DND-41 (cell line): ENCODE results near the gene NFKBIE.

Source experiments
- ATAC-seq: fragments of 200-7000 bp; cut with Tn5 transposase; 3 replicates; pipeline ENCODE4 v1.9.1; 2021; ENCODE audit warnings: low read depth; ENCODE audit not compliant: insufficient read depth
- DNase-seq: peaks from one replicate; pipeline ENCODE4 v3.0.0-alpha.2; 2020
- H2AFZ ChIP-seq: 2 replicates; pipeline ENCODE4 v1.6.0; 2012; ENCODE audit warnings: low read depth, low read length
- H3K27ac ChIP-seq: 2 replicates; pipeline ENCODE4 v1.5.1; 2012; ENCODE audit warnings: low read length, inconsistent platforms
- H3K27me3 ChIP-seq: fragments of 200-600 bp; sonication (generic); 2 replicates; pipeline ENCODE4 v1.6.0; 2012; ENCODE audit warnings: low read length, mild to moderate bottlenecking, inconsistent platforms; ENCODE audit not compliant: insufficient read depth, poor library complexity
- H3K36me3 ChIP-seq: 2 replicates; pipeline ENCODE4 v1.5.1; 2012; ENCODE audit warnings: low read length, inconsistent platforms; ENCODE audit not compliant: insufficient read depth
- H3K4me1 ChIP-seq: 2 replicates; pipeline ENCODE4 v1.5.1; 2012; ENCODE audit warnings: mild to moderate bottlenecking, low read length; ENCODE audit not compliant: insufficient read depth
- H3K4me2 ChIP-seq: 2 replicates; pipeline ENCODE4 v1.6.0; 2012; ENCODE audit warnings: mild to moderate bottlenecking, moderate library complexity, low read length, inconsistent platforms; ENCODE audit not compliant: insufficient read depth
- H3K4me3 ChIP-seq, 2 experiments: fragments of 200-600 bp in 1 of 2; shearing (Covaris generic) in 1 of 2; 2 replicates each; pipeline ENCODE4 v1.5.1; 2012 to 2016; ENCODE audit warnings: inconsistent platforms in 2 of 2, low read length in 2 of 2, mild to moderate bottlenecking in 2 of 2, low read depth in 1 of 2, moderate library complexity in 1 of 2
- H3K79me2 ChIP-seq: 2 replicates; pipeline ENCODE4 v1.6.0; 2012; ENCODE audit warnings: low read length, inconsistent platforms; ENCODE audit not compliant: insufficient read depth
- H3K9ac ChIP-seq: 2 replicates; pipeline ENCODE4 v1.6.0; 2012; ENCODE audit warnings: low read depth, mild to moderate bottlenecking, inconsistent platforms, low read length, moderate library complexity
- H3K9me3 ChIP-seq: 2 replicates; pipeline ENCODE4 v1.5.1; 2012; ENCODE audit warnings: low read length, moderate library complexity, mild to moderate bottlenecking, inconsistent platforms; ENCODE audit not compliant: insufficient read depth, severe bottlenecking
- H4K20me1 ChIP-seq: 2 replicates; pipeline ENCODE4 v1.6.0; 2012; ENCODE audit warnings: low read length; ENCODE audit not compliant: insufficient read depth
- CTCF ChIP-seq: IDR thresholded peaks from 2 replicates; pipeline ENCODE4 v1.5.1; 2012; ENCODE audit warnings: borderline replicate concordance, low read length, moderate library complexity, mild to moderate bottlenecking; ENCODE audit not compliant: poor library complexity, severe bottlenecking; ENCODE audit errors: extremely low read depth
- EZH2 ChIP-seq: IDR thresholded peaks from 3 replicates; pipeline ENCODE4 v1.6.1; 2012; ENCODE audit warnings: borderline replicate concordance, low read depth, mild to moderate bottlenecking, moderate library complexity, low read length, inconsistent platforms; ENCODE audit not compliant: severe bottlenecking

The NFKBIE gene

GRCh38 chr6:44221291-44221960 lies 43.9 kb downstream of the NFKBIE start:
- Histone ChIP-seq H3K27me3 (peaks cover 26% of the 10 kb centered on the region), H4K20me1 (peaks cover 12% of the 10 kb centered on the region), H3K36me3 (0 out of 2 replicates have a peak, but pooled peaks cover 3% of the 10 kb centered on the region), H3K79me2 (peaks cover 22% of the 10 kb centered on the region), H3K4me3 (no peak overlapping the region), H3K4me1 (peaks cover 43% of the 10 kb centered on the region), H3K9ac (no peak overlapping the region), H2AFZ (no peak overlapping the region), H3K9me3 (no peaks in the 10 kb centered on the region), H3K27ac (no peak overlapping the region), H3K4me2 (no peak overlapping the region)
- TF ChIP-seq EZH2 (no peak), CTCF (peak; percentile 74)
- DNase-seq: peak; percentile 75
- peak; percentile 51 for ATAC-seq

- Histone ChIP-seq H3K9ac (no peak overlapping the region), H3K36me3 (0 out of 2 replicates have a peak, but pooled peaks cover under 1% of the 10 kb centered on the region), H3K79me2 (peaks cover 16% of the 10 kb centered on the region), H3K9me3 (no peaks in the 10 kb centered on the region), H3K27me3 (peaks cover 28% of the 10 kb centered on the region), H4K20me1 (peaks cover 9% of the 10 kb centered on the region), H3K4me2 (no peak overlapping the region), H2AFZ (no peak overlapping the region), H3K27ac (no peak overlapping the region), H3K4me3 (no peak overlapping the region), H3K4me1 (peaks cover 38% of the 10 kb centered on the region)
- TF ChIP-seq EZH2: no peak
- TF ChIP-seq CTCF: no peak
- DNase-seq (no peak), ATAC-seq (no peak)
These were observed 44.4 kb downstream of the NFKBIE start for GRCh38 chr6:44220913-44221290.

- DNase-seq: no peak
- Histone ChIP-seq H2AFZ (no peak overlapping the region), H3K4me2 (no peak overlapping the region), H3K27me3 (peaks cover 29% of the 10 kb centered on the region), H3K36me3 (no peaks in the 10 kb centered on the region), H3K27ac (no peak overlapping the region), H3K79me2 (peaks cover 15% of the 10 kb centered on the region), H3K4me3 (no peak overlapping the region), H3K9me3 (no peaks in the 10 kb centered on the region), H3K4me1 (peaks cover 30% of the 10 kb centered on the region), H4K20me1 (peaks cover 5% of the 10 kb centered on the region; the same call in 1 of the 2 replicates), H3K9ac (no peak overlapping the region)
- TF ChIP-seq EZH2: no peak
- TF ChIP-seq CTCF: no peak
- no peak for ATAC-seq
These were observed 45.3 kb downstream of the NFKBIE start for GRCh38 chr6:44219815-44220784.
